HL-60 (cell line): ENCODE data around the gene ENOX1.

Source experiments
- DNase-seq, 2 experiments: peaks; one replicate each; pipeline ENCODE4 v3.0.0-alpha.2; 2010 to 2020; ENCODE audit warnings: low read depth in 1 of 2, low spot score in 1 of 2
- H3K27ac ChIP-seq: fragments of 250-450 bp; sonication (Bioruptor Pico); replicated peaks from 2 replicates; pipeline ENCODE4 v1.5.1; 2020; ENCODE audit warnings: mild to moderate bottlenecking, moderate library complexity
- H3K27me3 ChIP-seq: fragments of 250-450 bp; sonication (Bioruptor Pico); 2 replicates; pipeline ENCODE4 v1.5.1; 2021; ENCODE audit warnings: mild to moderate bottlenecking, moderate library complexity; ENCODE audit not compliant: insufficient read depth, poor library complexity, severe bottlenecking
- H3K4me3 ChIP-seq: replicated peaks from 2 replicates; pipeline ENCODE4 v1.5.1; 2011; ENCODE audit warnings: mild to moderate bottlenecking, control low read depth, low read length; ENCODE audit not compliant: insufficient read depth
- GABPA ChIP-seq: IDR thresholded peaks from 2 replicates; pipeline ENCODE4 v1.6.1; 2012; ENCODE audit warnings: low read depth
- POLR2AphosphoS5 ChIP-seq: IDR thresholded peaks from 2 replicates; pipeline ENCODE4 v1.6.1; 2012; ENCODE audit warnings: low read depth
- SPI1 ChIP-seq: IDR thresholded peaks from 2 replicates; pipeline ENCODE4 v1.6.1; 2012; ENCODE audit warnings: low read depth, mild to moderate bottlenecking, borderline replicate concordance
- TF ChIP-seq, protein P1 (sequence below): IDR thresholded peaks from 2 replicates; pipeline ENCODE4 v1.6.1; 2012; ENCODE audit warnings: low read depth; ENCODE audit not compliant: insufficient replicate concordance
- TF ChIP-seq, protein P2 (sequence below): IDR thresholded peaks from one replicate; pipeline ENCODE4 v1.5.1; 2011; ENCODE audit warnings: low read length, control low read depth, inconsistent platforms; ENCODE audit not compliant: insufficient read depth

ENOX1 gene

GRCh38 chr13:43761616-43762315 lies 25.0 kb downstream of the ENOX1 start:
- Histone ChIP-seq H3K27me3 (peaks cover 3% of the 10 kb centered on the region), H3K4me3 (no peak overlapping the region), H3K27ac (no peak overlapping the region)
- TF ChIP-seq, protein P1, sequence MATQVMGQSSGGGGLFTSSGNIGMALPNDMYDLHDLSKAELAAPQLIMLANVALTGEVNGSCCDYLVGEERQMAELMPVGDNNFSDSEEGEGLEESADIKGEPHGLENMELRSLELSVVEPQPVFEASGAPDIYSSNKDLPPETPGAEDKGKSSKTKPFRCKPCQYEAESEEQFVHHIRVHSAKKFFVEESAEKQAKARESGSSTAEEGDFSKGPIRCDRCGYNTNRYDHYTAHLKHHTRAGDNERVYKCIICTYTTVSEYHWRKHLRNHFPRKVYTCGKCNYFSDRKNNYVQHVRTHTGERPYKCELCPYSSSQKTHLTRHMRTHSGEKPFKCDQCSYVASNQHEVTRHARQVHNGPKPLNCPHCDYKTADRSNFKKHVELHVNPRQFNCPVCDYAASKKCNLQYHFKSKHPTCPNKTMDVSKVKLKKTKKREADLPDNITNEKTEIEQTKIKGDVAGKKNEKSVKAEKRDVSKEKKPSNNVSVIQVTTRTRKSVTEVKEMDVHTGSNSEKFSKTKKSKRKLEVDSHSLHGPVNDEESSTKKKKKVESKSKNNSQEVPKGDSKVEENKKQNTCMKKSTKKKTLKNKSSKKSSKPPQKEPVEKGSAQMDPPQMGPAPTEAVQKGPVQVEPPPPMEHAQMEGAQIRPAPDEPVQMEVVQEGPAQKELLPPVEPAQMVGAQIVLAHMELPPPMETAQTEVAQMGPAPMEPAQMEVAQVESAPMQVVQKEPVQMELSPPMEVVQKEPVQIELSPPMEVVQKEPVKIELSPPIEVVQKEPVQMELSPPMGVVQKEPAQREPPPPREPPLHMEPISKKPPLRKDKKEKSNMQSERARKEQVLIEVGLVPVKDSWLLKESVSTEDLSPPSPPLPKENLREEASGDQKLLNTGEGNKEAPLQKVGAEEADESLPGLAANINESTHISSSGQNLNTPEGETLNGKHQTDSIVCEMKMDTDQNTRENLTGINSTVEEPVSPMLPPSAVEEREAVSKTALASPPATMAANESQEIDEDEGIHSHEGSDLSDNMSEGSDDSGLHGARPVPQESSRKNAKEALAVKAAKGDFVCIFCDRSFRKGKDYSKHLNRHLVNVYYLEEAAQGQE, result no peak
- TF ChIP-seq SPI1 (no peak), POLR2AphosphoS5 (no peak), GABPA (no peak)
- TF ChIP-seq, protein P2, sequence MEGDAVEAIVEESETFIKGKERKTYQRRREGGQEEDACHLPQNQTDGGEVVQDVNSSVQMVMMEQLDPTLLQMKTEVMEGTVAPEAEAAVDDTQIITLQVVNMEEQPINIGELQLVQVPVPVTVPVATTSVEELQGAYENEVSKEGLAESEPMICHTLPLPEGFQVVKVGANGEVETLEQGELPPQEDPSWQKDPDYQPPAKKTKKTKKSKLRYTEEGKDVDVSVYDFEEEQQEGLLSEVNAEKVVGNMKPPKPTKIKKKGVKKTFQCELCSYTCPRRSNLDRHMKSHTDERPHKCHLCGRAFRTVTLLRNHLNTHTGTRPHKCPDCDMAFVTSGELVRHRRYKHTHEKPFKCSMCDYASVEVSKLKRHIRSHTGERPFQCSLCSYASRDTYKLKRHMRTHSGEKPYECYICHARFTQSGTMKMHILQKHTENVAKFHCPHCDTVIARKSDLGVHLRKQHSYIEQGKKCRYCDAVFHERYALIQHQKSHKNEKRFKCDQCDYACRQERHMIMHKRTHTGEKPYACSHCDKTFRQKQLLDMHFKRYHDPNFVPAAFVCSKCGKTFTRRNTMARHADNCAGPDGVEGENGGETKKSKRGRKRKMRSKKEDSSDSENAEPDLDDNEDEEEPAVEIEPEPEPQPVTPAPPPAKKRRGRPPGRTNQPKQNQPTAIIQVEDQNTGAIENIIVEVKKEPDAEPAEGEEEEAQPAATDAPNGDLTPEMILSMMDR, result no peak
- DNase-seq, result no peak

- no peak overlapping the region for H3K27ac ChIP-seq
- no peak for DNase-seq
- no peak overlapping the region for H3K4me3 ChIP-seq
- peaks cover 3% of the 10 kb centered on the region for H3K27me3 ChIP-seq
- TF ChIP-seq, protein P1, result no peak
- no peak for TF ChIP-seq GABPA
- no peak for TF ChIP-seq SPI1
- no peak for TF ChIP-seq POLR2AphosphoS5
- TF ChIP-seq, protein P2, result no peak
Measured at GRCh38 chr13:43760257-43760656, 26.5 kb downstream of the ENOX1 start.

- Histone ChIP-seq H3K4me3 (no peak overlapping the region), H3K27me3 (peaks cover 3% of the 10 kb centered on the region), H3K27ac (no peak overlapping the region)
- TF ChIP-seq SPI1 (no peak), POLR2AphosphoS5 (no peak), GABPA (no peak)
- TF ChIP-seq, protein P1, result no peak
- TF ChIP-seq, protein P2, result no peak
- DNase-seq, result no peak
Measured at GRCh38 chr13:43758834-43759233, 27.9 kb downstream of the ENOX1 start.
